ENCODE results near the gene FADS3.

The FADS3 gene

DNA sequence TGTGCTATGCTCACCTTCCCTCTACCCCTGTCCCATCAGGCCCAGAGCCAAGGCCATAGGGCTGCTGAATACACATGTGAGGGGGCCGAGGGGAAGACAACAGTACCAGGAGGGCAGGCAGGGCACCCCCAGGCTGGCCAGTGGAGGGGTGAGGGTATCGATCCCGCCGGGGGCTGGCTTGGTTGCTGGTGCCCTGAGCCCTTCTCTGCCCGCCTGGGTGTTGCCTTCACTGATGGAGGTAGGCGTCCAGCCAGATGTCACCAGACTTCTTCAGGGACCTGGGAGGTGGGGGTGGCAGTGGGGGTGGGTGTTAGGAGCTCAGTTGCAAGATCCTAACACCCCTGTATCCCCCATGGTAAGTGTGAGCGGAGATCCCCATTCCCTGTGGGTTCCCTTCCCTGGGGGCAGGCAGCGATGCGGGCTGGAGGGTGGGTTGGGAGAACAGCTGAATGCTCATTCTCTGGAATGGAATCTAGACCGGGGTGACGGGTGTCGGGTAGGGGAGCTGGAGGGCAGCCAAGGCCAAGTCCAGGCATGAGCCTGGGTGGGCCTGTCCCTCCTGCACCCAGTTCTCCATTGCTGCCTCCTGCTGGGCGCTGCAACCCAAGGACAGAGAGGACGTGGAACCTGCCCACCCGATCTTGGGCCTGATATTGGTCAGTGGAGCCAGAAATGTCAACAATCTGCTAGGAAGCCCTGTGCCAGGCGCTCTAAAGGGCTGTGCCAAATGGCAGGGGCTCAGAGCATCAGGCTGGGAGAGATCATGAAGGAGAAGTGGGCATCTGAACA lies 17.6 kb downstream of the FADS3 start:
- ATAC-seq, result no peak
- TF ChIP-seq, protein P1, sequence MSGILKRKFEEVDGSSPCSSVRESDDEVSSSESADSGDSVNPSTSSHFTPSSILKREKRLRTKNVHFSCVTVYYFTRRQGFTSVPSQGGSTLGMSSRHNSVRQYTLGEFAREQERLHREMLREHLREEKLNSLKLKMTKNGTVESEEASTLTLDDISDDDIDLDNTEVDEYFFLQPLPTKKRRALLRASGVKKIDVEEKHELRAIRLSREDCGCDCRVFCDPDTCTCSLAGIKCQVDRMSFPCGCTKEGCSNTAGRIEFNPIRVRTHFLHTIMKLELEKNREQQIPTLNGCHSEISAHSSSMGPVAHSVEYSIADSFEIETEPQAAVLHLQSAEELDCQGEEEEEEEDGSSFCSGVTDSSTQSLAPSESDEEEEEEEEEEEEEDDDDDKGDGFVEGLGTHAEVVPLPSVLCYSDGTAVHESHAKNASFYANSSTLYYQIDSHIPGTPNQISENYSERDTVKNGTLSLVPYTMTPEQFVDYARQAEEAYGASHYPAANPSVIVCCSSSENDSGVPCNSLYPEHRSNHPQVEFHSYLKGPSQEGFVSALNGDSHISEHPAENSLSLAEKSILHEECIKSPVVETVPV (CRISPR knock-in tag; IDR thresholded peaks at IDR 0.05), result no peak
- no peak for TF ChIP-seq ISL1 (CRISPR knock-in tag; IDR thresholded peaks at IDR 0.05)
- no peak for TF ChIP-seq ESRRG (CRISPR knock-in tag; IDR thresholded peaks at IDR 0.05)

DNA sequence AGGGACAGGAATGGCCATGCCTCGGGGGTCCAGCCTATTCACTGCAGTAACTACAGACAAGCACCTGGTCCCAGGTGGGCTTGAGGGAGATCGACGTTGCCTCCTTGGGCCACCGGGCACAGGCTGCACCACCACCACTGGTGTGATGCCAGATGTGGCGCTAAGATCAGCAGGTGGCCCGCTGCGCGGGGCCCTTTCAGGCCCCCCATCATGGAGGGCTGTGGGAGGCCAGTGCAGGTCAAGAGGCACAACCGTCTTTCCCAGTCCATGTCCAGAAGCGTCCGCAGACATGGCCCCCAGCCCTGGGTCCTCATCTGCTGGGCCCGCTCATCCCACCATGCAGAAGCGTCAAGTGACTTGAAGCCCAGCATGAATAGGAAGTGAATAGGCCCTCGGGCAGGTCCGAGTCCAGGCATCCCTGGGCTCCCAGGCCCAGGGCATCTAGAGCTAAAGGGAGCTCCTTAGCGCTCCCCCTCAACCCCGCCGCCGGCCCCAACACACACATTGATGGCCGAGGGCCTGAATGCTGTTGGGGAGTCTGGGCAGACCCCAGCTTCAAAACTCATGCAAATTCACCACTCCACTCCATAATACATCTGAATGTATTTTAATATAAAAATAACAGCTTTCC lies 18.3 kb downstream of the FADS3 start:
- TF ChIP-seq ARNTL (CRISPR knock-in tag; IDR thresholded peaks at IDR 0.05; ENCODE audit: borderline replicate concordance, low read depth), result no peak
- TF ChIP-seq RARB (CRISPR knock-in tag; IDR thresholded peaks at IDR 0.05), result no peak
- TF ChIP-seq, protein P2, sequence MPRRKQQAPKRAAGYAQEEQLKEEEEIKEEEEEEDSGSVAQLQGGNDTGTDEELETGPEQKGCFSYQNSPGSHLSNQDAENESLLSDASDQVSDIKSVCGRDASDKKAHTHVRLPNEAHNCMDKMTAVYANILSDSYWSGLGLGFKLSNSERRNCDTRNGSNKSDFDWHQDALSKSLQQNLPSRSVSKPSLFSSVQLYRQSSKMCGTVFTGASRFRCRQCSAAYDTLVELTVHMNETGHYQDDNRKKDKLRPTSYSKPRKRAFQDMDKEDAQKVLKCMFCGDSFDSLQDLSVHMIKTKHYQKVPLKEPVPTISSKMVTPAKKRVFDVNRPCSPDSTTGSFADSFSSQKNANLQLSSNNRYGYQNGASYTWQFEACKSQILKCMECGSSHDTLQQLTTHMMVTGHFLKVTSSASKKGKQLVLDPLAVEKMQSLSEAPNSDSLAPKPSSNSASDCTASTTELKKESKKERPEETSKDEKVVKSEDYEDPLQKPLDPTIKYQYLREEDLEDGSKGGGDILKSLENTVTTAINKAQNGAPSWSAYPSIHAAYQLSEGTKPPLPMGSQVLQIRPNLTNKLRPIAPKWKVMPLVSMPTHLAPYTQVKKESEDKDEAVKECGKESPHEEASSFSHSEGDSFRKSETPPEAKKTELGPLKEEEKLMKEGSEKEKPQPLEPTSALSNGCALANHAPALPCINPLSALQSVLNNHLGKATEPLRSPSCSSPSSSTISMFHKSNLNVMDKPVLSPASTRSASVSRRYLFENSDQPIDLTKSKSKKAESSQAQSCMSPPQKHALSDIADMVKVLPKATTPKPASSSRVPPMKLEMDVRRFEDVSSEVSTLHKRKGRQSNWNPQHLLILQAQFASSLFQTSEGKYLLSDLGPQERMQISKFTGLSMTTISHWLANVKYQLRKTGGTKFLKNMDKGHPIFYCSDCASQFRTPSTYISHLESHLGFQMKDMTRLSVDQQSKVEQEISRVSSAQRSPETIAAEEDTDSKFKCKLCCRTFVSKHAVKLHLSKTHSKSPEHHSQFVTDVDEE (CRISPR knock-in tag; IDR thresholded peaks at IDR 0.05), result no peak
- TF ChIP-seq TCF4 (CRISPR knock-in tag; IDR thresholded peaks at IDR 0.05; ENCODE audit: borderline replicate concordance), result no peak
- no peak for TF ChIP-seq ZC3H10 (CRISPR knock-in tag; IDR thresholded peaks at IDR 0.05)
- no peak for TF ChIP-seq ZNF565 (CRISPR knock-in tag; conservative IDR thresholded peaks at IDR 0.05; ENCODE audit: low read depth)
- TF ChIP-seq CSDC2 (CRISPR knock-in tag; IDR thresholded peaks at IDR 0.05), result no peak
- TF ChIP-seq ZFP3 (CRISPR knock-in tag; IDR thresholded peaks at IDR 0.05), result no peak
- TF ChIP-seq ZNF8 (CRISPR knock-in tag; IDR thresholded peaks at IDR 0.05), result no peak
- TF ChIP-seq PPARA (CRISPR knock-in tag; IDR thresholded peaks at IDR 0.05; ENCODE audit: borderline replicate concordance), result no peak
- no peak for TF ChIP-seq ESRRG (CRISPR knock-in tag; IDR thresholded peaks at IDR 0.05)
- no peak for TF ChIP-seq SNAI2 (CRISPR knock-in tag; IDR thresholded peaks at IDR 0.05)
- TF ChIP-seq, protein P3, sequence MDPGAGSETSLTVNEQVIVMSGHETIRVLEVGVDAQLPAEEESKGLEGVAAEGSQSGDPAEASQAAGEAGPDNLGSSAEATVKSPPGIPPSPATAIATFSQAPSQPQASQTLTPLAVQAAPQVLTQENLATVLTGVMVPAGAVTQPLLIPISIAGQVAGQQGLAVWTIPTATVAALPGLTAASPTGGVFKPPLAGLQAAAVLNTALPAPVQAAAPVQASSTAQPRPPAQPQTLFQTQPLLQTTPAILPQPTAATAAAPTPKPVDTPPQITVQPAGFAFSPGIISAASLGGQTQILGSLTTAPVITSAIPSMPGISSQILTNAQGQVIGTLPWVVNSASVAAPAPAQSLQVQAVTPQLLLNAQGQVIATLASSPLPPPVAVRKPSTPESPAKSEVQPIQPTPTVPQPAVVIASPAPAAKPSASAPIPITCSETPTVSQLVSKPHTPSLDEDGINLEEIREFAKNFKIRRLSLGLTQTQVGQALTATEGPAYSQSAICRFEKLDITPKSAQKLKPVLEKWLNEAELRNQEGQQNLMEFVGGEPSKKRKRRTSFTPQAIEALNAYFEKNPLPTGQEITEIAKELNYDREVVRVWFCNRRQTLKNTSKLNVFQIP (CRISPR knock-in tag; IDR thresholded peaks at IDR 0.05; ENCODE audit: borderline replicate concordance, low read depth), result no peak
- no peak for TF ChIP-seq BACH2 (CRISPR knock-in tag; IDR thresholded peaks at IDR 0.05; ENCODE audit: borderline replicate concordance)
- no peak for ATAC-seq

DNA sequence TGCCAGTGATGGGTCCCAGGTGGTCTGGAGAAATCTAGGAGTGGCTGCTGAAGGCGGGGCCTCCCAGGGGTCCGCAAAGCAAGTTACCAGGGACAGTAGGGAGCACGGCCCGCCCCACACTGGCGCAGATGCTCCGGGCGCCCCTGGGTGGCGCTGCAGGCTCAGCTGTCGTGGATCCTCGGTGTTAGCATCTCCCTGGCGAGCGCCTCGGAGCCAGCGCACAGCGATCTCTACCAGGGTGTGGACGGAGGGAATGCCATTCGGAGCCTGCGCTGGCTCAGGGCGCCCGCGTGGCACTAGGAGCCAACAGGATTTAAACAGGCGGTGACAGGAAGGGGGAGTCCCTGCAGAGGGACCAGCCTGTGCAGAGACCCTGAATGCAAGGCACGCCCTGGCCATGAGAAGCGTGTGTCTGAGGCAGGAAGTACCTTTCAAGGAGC lies 20.2 kb downstream of the FADS3 start:
- TF ChIP-seq, protein P4, sequence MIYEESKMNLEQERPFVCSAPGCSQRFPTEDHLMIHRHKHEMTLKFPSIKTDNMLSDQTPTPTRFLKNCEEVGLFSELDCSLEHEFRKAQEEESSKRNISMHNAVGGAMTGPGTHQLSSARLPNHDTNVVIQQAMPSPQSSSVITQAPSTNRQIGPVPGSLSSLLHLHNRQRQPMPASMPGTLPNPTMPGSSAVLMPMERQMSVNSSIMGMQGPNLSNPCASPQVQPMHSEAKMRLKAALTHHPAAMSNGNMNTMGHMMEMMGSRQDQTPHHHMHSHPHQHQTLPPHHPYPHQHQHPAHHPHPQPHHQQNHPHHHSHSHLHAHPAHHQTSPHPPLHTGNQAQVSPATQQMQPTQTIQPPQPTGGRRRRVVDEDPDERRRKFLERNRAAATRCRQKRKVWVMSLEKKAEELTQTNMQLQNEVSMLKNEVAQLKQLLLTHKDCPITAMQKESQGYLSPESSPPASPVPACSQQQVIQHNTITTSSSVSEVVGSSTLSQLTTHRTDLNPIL (CRISPR knock-in tag; IDR thresholded peaks at IDR 0.05; ENCODE audit: low read depth), result no peak
- TF ChIP-seq ISL1 (CRISPR knock-in tag; IDR thresholded peaks at IDR 0.05) (no peak), CSDC2 (CRISPR knock-in tag; IDR thresholded peaks at IDR 0.05) (no peak), TCF4 (CRISPR knock-in tag; IDR thresholded peaks at IDR 0.05; ENCODE audit: borderline replicate concordance) (no peak), OSR1 (CRISPR knock-in tag; IDR thresholded peaks at IDR 0.05) (no peak), PPARA (CRISPR knock-in tag; IDR thresholded peaks at IDR 0.05; ENCODE audit: borderline replicate concordance) (no peak), ZNF565 (CRISPR knock-in tag; conservative IDR thresholded peaks at IDR 0.05; ENCODE audit: low read depth) (no peak), SNAI2 (CRISPR knock-in tag; IDR thresholded peaks at IDR 0.05) (no peak), TOX (CRISPR knock-in tag; IDR thresholded peaks at IDR 0.05; ENCODE audit: borderline replicate concordance) (no peak), ZFP3 (CRISPR knock-in tag; IDR thresholded peaks at IDR 0.05) (no peak), BACH2 (CRISPR knock-in tag; IDR thresholded peaks at IDR 0.05; ENCODE audit: borderline replicate concordance) (no peak)
- TF ChIP-seq, protein P1 (CRISPR knock-in tag; IDR thresholded peaks at IDR 0.05), result no peak
- TF ChIP-seq, protein P5, sequence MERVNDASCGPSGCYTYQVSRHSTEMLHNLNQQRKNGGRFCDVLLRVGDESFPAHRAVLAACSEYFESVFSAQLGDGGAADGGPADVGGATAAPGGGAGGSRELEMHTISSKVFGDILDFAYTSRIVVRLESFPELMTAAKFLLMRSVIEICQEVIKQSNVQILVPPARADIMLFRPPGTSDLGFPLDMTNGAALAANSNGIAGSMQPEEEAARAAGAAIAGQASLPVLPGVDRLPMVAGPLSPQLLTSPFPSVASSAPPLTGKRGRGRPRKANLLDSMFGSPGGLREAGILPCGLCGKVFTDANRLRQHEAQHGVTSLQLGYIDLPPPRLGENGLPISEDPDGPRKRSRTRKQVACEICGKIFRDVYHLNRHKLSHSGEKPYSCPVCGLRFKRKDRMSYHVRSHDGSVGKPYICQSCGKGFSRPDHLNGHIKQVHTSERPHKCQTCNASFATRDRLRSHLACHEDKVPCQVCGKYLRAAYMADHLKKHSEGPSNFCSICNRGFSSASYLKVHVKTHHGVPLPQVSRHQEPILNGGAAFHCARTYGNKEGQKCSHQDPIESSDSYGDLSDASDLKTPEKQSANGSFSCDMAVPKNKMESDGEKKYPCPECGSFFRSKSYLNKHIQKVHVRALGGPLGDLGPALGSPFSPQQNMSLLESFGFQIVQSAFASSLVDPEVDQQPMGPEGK (CRISPR knock-in tag; IDR thresholded peaks at IDR 0.05; ENCODE audit: borderline replicate concordance), result no peak
- peak; percentile 97 for ATAC-seq
